Measurements from ENCODE around the gene PARD6A.
A peak's percentile ranks its signal among the peaks of the same experiment; 100 is the strongest.

Gene PARD6A

GRCh38 chr16:67660564-67661028 lies at the start of gene PARD6A:
PARD6A (plus strand) TSS chr16:67660960; CDS start chr16:67661039, 79 bp downstream.
- TF ChIP-seq FOXP2 (optimal IDR thresholded peaks at IDR 0.05; ENCODE audit: control extremely low read depth, extremely low read length, insufficient read depth), result peak; percentile 15
- no peak for TF ChIP-seq POLR2AphosphoS5 (IDR thresholded peaks at IDR 0.05; ENCODE audit: borderline replicate concordance, low read depth, low read length)
- no peak for DNase-seq (ENCODE audit: low read depth, low spot score)
- H3K9ac ChIP-seq (ENCODE audit: insufficient read length), result peak within 1 kb of the TSS; percentile 66
- peak within 1 kb of the TSS; percentile 85 for H3K4me3 ChIP-seq
- H3K27ac ChIP-seq, result no peak within 1 kb of the TSS
- no peaks in the 10 kb centered on the region for H3K9me3 ChIP-seq (ENCODE audit: low read depth, low read length)
- H3K36me3 ChIP-seq (ENCODE audit: insufficient read depth, low read length), result no peaks in the 10 kb centered on the region

- Histone ChIP-seq H3K27ac (no peak overlapping the region), H3K9ac (ENCODE audit: insufficient read length) (no peak overlapping the region), H3K36me3 (ENCODE audit: insufficient read depth, low read length) (peaks cover 33% of the 10 kb centered on the region), H3K9me3 (ENCODE audit: low read depth, low read length) (no peaks in the 10 kb centered on the region), H3K4me3 (no peak overlapping the region)
- TF ChIP-seq FOXP2 (optimal IDR thresholded peaks at IDR 0.05; ENCODE audit: control extremely low read depth, extremely low read length, insufficient read depth) (no peak), POLR2AphosphoS5 (IDR thresholded peaks at IDR 0.05; ENCODE audit: borderline replicate concordance, low read depth, low read length) (no peak), EZH2 (IDR thresholded peaks at IDR 0.05) (no peak)
- no peak for DNase-seq (ENCODE audit: low read depth, low spot score)
These were observed 47.0 kb upstream of the PARD6A start for GRCh38 chr16:67613808-67614207.

GRCh38 chr16:67628216-67628615 lies 32.5 kb upstream of the PARD6A start:
- no peak for TF ChIP-seq EZH2 (IDR thresholded peaks at IDR 0.05)
- TF ChIP-seq POLR2AphosphoS5 (IDR thresholded peaks at IDR 0.05; ENCODE audit: borderline replicate concordance, low read depth, low read length), result no peak
- no peak for TF ChIP-seq FOXP2 (optimal IDR thresholded peaks at IDR 0.05; ENCODE audit: control extremely low read depth, extremely low read length, insufficient read depth)
- DNase-seq (ENCODE audit: low read depth, low spot score), result no peak
- Histone ChIP-seq H3K9ac (ENCODE audit: insufficient read length) (no peak overlapping the region), H3K9me3 (ENCODE audit: low read depth, low read length) (no peaks in the 10 kb centered on the region), H3K4me3 (no peak overlapping the region), H3K36me3 (ENCODE audit: insufficient read depth, low read length) (peaks cover 28% of the 10 kb centered on the region; the same call in 1 of the 2 replicates), H3K27ac (no peak overlapping the region)

- peaks cover 26% of the 10 kb centered on the region; the same call in 1 of the 2 replicates for H3K36me3 ChIP-seq (ENCODE audit: insufficient read depth, low read length)
These were observed 28.2 kb upstream of the PARD6A start for GRCh38 chr16:67632415-67633172.

GRCh38 chr16:67636713-67637112 lies 24.0 kb upstream of the PARD6A start:
- H3K27ac ChIP-seq, result no peak overlapping the region
- H3K36me3 ChIP-seq (ENCODE audit: insufficient read depth, low read length), result peaks cover 25% of the 10 kb centered on the region; the same call in 1 of the 2 replicates
- no peak for TF ChIP-seq POLR2AphosphoS5 (IDR thresholded peaks at IDR 0.05; ENCODE audit: borderline replicate concordance, low read depth, low read length)
- no peak for TF ChIP-seq FOXP2 (optimal IDR thresholded peaks at IDR 0.05; ENCODE audit: control extremely low read depth, extremely low read length, insufficient read depth)
- TF ChIP-seq EZH2 (IDR thresholded peaks at IDR 0.05), result no peak

More at GRCh38 chr16:67632415-67633172, 28.2 kb upstream of the PARD6A start:
- Histone ChIP-seq H3K9ac (ENCODE audit: insufficient read length) (no peak overlapping the region), H3K27ac (no peak overlapping the region), H3K9me3 (ENCODE audit: low read depth, low read length) (no peaks in the 10 kb centered on the region), H3K4me3 (no peak overlapping the region)
- no peak for TF ChIP-seq EZH2 (IDR thresholded peaks at IDR 0.05)
- TF ChIP-seq FOXP2 (optimal IDR thresholded peaks at IDR 0.05; ENCODE audit: control extremely low read depth, extremely low read length, insufficient read depth), result no peak
- TF ChIP-seq POLR2AphosphoS5 (IDR thresholded peaks at IDR 0.05; ENCODE audit: borderline replicate concordance, low read depth, low read length), result no peak
- DNase-seq (ENCODE audit: low read depth, low spot score), result no peak

GRCh38 chr16:67637625-67638024 lies 23.1 kb upstream of the PARD6A start:
- Histone ChIP-seq H3K36me3 (ENCODE audit: insufficient read depth, low read length) (peaks cover 25% of the 10 kb centered on the region; the same call in 1 of the 2 replicates), H3K9me3 (ENCODE audit: low read depth, low read length) (no peaks in the 10 kb centered on the region), H3K4me3 (no peak overlapping the region), H3K9ac (ENCODE audit: insufficient read length) (no peak overlapping the region), H3K27ac (no peak overlapping the region)
- no peak for DNase-seq (ENCODE audit: low read depth, low spot score)
- TF ChIP-seq EZH2 (IDR thresholded peaks at IDR 0.05), result no peak

More at GRCh38 chr16:67636713-67637112, 24.0 kb upstream of the PARD6A start:
- Histone ChIP-seq H3K9me3 (ENCODE audit: low read depth, low read length) (no peaks in the 10 kb centered on the region), H3K9ac (ENCODE audit: insufficient read length) (no peak overlapping the region), H3K4me3 (no peak overlapping the region)
- no peak for DNase-seq (ENCODE audit: low read depth, low spot score)

- no peak overlapping the region for H3K9ac ChIP-seq (ENCODE audit: insufficient read length)
- no peak overlapping the region for H3K27ac ChIP-seq
- TF ChIP-seq POLR2AphosphoS5 (IDR thresholded peaks at IDR 0.05; ENCODE audit: borderline replicate concordance, low read depth, low read length) (no peak), FOXP2 (optimal IDR thresholded peaks at IDR 0.05; ENCODE audit: control extremely low read depth, extremely low read length, insufficient read depth) (no peak), EZH2 (IDR thresholded peaks at IDR 0.05) (no peak)
- no peak for DNase-seq (ENCODE audit: low read depth, low spot score)
- H3K4me3 ChIP-seq, result no peak overlapping the region
- peaks cover 10% of the 10 kb centered on the region; the same call in 1 of the 2 replicates for H3K36me3 ChIP-seq (ENCODE audit: insufficient read depth, low read length)
- H3K9me3 ChIP-seq (ENCODE audit: low read depth, low read length), result no peaks in the 10 kb centered on the region
These were observed 18.7 kb upstream of the PARD6A start for GRCh38 chr16:67641779-67642708.

- H3K9ac ChIP-seq (ENCODE audit: insufficient read length), result no peak overlapping the region
- no peak overlapping the region for H3K27ac ChIP-seq
- no peaks in the 10 kb centered on the region; the same call in 1 of the 2 replicates for H3K36me3 ChIP-seq (ENCODE audit: insufficient read depth, low read length)
- H3K4me3 ChIP-seq, result no peak overlapping the region
- no peak for DNase-seq (ENCODE audit: low read depth, low spot score)
- no peaks in the 10 kb centered on the region for H3K9me3 ChIP-seq (ENCODE audit: low read depth, low read length)
- no peak for TF ChIP-seq POLR2AphosphoS5 (IDR thresholded peaks at IDR 0.05; ENCODE audit: borderline replicate concordance, low read depth, low read length)
- TF ChIP-seq EZH2 (IDR thresholded peaks at IDR 0.05), result no peak
- TF ChIP-seq FOXP2 (optimal IDR thresholded peaks at IDR 0.05; ENCODE audit: control extremely low read depth, extremely low read length, insufficient read depth), result no peak
These were observed 16.7 kb upstream of the PARD6A start for GRCh38 chr16:67644038-67644437.

Measured in SK-N-MC (cell line).